ENCODE measurements around the gene NOM1.

DNA sequence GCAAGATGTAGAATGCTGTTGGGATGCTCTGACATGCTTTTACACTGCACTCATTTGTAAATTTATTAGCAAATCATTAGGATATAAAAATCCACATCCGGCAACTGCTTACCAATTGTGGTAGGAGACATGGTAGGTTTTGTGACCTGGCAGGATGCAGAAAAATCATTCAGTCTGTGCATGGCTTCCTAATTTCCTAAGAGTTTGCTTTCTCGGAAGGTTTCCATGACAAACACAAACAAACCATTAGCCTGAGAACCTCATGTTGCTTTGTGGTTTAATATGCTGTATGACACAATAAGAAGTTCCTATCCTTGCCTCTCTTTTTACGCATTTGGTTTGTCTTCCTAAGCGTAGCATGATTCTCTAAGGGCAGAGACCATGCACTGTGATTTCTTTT is 41.9 kb upstream of the NOM1 start:
- TF ChIP-seq YY1 (IDR thresholded peaks at IDR 0.05; ENCODE audit: extremely low read depth, insufficient replicate concordance, low read depth, low read length) (no peak), RAD21 (IDR thresholded peaks at IDR 0.05; ENCODE audit: low read depth) (no peak), POLR2A (IDR thresholded peaks at IDR 0.05; ENCODE audit: borderline replicate concordance, extremely low read depth, insufficient read depth, insufficient read length) (no peak), SP1 (IDR thresholded peaks at IDR 0.05; ENCODE audit: low read depth) (no peak), EZH2phosphoT487 (IDR thresholded peaks at IDR 0.05; ENCODE audit: borderline replicate concordance) (no peak), JUND (IDR thresholded peaks at IDR 0.05) (no peak), ZNF274 (IDR thresholded peaks at IDR 0.05; ENCODE audit: low read depth, low read length) (no peak), CEBPB (IDR thresholded peaks at IDR 0.05; ENCODE audit: low read depth) (no peak), TCF7L2 (IDR thresholded peaks at IDR 0.05; ENCODE audit: borderline replicate concordance, extremely low read depth, insufficient read depth, insufficient read length) (no peak), EGR1 (IDR thresholded peaks at IDR 0.05; ENCODE audit: low read depth) (no peak)
- TF ChIP-seq, protein P1, sequence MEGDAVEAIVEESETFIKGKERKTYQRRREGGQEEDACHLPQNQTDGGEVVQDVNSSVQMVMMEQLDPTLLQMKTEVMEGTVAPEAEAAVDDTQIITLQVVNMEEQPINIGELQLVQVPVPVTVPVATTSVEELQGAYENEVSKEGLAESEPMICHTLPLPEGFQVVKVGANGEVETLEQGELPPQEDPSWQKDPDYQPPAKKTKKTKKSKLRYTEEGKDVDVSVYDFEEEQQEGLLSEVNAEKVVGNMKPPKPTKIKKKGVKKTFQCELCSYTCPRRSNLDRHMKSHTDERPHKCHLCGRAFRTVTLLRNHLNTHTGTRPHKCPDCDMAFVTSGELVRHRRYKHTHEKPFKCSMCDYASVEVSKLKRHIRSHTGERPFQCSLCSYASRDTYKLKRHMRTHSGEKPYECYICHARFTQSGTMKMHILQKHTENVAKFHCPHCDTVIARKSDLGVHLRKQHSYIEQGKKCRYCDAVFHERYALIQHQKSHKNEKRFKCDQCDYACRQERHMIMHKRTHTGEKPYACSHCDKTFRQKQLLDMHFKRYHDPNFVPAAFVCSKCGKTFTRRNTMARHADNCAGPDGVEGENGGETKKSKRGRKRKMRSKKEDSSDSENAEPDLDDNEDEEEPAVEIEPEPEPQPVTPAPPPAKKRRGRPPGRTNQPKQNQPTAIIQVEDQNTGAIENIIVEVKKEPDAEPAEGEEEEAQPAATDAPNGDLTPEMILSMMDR (IDR thresholded peaks at IDR 0.05 in 2 of 3, conservative IDR thresholded peaks at IDR 0.05 in 1 of 3; ENCODE audit: borderline replicate concordance in 1 of 3, insufficient read depth in 1 of 3, low read depth in 2 of 3, low read length in 2 of 3): no peak
- TF ChIP-seq, protein P2, sequence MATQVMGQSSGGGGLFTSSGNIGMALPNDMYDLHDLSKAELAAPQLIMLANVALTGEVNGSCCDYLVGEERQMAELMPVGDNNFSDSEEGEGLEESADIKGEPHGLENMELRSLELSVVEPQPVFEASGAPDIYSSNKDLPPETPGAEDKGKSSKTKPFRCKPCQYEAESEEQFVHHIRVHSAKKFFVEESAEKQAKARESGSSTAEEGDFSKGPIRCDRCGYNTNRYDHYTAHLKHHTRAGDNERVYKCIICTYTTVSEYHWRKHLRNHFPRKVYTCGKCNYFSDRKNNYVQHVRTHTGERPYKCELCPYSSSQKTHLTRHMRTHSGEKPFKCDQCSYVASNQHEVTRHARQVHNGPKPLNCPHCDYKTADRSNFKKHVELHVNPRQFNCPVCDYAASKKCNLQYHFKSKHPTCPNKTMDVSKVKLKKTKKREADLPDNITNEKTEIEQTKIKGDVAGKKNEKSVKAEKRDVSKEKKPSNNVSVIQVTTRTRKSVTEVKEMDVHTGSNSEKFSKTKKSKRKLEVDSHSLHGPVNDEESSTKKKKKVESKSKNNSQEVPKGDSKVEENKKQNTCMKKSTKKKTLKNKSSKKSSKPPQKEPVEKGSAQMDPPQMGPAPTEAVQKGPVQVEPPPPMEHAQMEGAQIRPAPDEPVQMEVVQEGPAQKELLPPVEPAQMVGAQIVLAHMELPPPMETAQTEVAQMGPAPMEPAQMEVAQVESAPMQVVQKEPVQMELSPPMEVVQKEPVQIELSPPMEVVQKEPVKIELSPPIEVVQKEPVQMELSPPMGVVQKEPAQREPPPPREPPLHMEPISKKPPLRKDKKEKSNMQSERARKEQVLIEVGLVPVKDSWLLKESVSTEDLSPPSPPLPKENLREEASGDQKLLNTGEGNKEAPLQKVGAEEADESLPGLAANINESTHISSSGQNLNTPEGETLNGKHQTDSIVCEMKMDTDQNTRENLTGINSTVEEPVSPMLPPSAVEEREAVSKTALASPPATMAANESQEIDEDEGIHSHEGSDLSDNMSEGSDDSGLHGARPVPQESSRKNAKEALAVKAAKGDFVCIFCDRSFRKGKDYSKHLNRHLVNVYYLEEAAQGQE (IDR thresholded peaks at IDR 0.05; ENCODE audit: low read depth): no peak
- TF ChIP-seq, protein P3, sequence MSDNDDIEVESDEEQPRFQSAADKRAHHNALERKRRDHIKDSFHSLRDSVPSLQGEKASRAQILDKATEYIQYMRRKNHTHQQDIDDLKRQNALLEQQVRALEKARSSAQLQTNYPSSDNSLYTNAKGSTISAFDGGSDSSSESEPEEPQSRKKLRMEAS (IDR thresholded peaks at IDR 0.05): no peak

All from HCT116 (cell line).